Measurements from ENCODE around the gene OARD1.
"Not testable (repeated sequence)": the region's sequence is repeated elsewhere in the genome, so short reads cannot be mapped to it uniquely, and the experiment has no call there.

The OARD1 gene

GRCh38 chr6:41071923-41072835 is at the start of gene OARD1:
OARD1 (minus strand) TSS chr6:41072356; CDS start chr6:41071634, 722 bp downstream.
- DNase-seq (ENCODE audit: low read depth), result peak; percentile 99

DNA sequence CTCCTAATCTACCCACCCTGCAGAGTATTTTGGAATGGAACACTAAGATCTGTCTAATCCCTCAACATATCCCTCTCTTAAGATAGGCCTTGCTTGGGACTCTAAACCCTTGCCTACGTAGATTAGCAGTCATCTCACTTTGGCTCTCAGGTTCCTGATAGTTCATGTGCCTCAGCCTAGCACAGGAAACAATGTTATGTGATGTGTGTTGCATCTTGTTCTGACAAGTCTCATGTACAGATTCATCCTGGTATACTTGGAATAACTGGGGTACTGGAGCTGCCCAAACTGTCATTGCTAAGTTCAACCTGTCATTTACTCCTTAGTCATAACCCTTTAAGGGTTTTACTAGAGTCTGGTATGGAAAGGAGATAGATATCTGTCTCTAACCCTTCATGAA is 47.9 kb upstream of the OARD1 start:
- no peak for DNase-seq (ENCODE audit: low read depth)

- no peak for DNase-seq (ENCODE audit: low read depth)
These were observed 47.4 kb upstream of the OARD1 start for GRCh38 chr6:41119508-41119907.

DNA sequence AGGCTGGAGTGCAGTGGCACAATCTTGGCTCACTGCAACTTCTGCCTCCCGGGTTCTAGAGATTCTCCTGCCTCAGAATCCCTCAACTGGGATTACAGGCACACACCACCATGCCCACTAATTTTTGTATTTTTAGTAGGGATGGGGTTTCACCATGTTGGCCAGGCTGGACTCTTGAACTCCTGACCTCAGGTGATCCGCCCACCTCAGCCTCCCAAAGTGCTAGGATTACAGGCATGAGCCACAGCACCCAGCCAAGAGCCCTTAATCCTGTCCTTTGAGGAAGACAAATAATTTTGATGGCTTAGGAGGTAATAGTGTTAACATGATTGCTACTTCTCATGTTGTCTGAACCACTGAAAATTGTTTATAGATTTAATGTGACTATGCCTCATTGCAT is 42.9 kb upstream of the OARD1 start:
- not testable (repeated sequence) for DNase-seq (ENCODE audit: low read depth)

DNA sequence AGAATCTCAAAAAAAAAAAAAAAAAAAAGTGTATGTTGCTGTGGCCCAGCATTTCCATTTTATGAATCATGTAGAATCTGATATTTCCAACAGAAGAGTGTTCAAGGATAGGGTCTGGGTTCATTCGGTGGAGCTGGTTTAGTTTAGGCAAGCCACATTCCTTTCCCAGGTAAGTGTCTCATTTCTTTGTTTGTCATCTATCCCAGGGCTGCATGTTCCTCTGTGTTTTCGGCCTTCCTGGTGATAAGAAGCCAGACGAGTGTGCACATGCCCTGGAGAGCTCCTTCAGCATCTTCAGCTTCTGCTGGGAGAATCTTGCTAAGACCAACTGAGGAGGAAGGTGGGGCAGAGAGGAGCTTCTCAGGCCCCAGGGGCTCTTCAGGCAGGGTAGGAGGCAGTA is 38.9 kb upstream of the OARD1 start:
- DNase-seq (ENCODE audit: low read depth), result no peak

DNA sequence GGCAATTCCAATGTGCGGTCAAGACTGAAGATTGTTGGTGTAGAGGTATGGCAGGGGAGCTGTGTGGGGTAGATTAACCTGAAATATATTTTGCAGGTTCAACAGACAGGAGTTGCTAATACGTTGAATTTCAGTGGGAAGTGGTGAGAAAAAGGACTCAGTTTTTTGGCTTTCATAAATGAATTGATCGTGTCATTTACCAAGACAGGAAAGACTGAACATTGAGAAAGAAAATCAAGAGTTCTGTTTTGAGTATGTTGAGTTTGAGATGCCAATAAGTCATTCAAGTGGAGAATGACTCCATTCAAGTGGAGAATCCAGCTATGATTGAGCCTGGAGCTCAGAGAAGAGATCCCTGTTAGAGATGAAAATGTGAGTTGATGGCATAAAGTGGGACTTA is 31.7 kb upstream of the OARD1 start:
- DNase-seq (ENCODE audit: low read depth), result no peak

DNA sequence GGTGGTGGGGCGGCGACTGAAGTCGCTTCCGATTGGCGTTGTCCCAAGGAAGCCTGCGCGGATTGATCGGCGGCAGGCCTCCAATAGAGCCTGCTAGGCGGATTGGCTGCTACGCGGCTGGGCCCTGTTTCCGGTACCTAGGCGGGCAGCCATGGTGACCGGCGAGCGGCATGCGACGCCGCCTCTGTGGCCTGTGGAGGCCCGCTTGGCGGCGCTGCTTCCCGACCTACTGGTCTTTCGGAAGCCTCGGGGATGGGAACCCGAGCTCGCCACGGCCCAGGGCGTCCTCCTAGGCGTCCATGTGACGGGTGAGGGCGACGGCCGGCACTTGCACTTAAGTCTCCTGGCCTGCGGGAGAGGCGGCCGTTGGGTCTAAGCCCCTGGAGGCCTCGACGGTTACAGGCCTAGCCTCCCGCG is 28.7 kb upstream of the OARD1 start:
- DNase-seq (ENCODE audit: low read depth), result no peak

DNA sequence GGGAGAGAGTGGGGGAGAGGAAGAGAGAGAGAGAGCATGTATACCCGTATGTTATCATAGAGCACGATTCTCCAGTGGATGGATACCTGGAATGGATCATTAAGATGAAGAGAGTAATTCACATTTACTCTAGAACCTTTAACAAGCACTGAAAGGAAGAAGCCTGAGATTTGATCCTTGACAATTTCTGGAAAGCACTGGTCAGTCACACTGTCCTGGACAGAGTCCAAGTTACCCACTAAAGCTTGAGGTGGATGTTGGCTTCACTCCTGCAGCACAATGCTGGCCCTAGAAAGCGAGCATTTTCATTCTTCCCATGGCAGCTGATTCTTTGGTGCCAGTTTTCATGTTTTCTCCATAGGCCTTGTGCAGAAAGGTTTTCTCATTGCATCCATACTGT is 26.2 kb upstream of the OARD1 start:
- DNase-seq (ENCODE audit: low read depth), result no peak

DNA sequence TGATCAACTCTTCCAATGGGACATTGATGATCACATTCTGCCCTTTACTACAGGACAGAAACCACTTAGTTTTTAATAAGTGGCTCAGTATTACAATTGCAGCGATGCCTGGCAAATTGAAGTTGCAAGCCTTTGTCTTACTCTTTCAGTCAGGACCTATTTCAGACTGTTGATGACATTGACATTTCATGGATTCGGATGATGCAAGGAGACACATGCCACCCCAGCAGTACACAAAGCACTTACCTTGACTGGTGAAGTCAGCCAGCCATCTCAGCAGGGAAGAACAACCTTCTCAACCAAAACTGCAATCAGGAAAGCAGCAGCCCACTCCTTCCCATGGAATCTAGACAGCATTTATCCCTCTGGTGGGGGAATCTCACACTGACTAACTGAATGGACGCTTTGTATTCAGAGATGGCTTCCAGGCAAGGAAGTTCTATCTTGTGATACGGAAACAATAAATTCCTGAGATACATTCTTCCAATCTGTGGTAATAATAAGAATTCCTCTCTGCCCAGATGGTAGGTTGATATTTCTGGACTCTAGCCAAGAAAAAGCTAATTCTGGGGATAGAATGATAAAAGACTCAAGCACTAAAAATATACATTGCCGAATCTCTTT is 25.4 kb upstream of the OARD1 start:
- peak; percentile 51 for DNase-seq (ENCODE audit: low read depth)

DNA sequence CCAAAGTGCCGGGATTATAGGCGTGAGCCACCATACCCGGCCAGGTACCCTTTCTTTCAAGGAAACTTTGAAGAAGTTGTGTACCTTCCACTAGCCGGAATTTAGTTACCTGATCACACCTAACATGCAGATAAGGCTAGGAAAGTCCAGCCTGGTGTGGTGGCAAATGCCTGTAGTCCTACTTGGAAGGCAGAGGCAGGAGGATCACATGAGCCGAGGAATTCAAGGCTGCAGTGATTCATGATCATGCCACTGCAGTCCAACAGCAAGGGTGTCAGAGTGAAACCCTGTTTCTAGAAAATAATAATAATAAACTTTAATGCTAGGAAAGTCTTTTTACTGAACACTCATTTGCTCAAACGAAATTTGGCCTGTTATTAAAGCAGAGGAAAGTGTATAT is 21.6 kb upstream of the OARD1 start:
- DNase-seq (ENCODE audit: low read depth), result peak; percentile 38

GRCh38 chr6:41092421-41093140 is 20.4 kb upstream of the OARD1 start:
- peak; percentile 30 for DNase-seq (ENCODE audit: low read depth)

DNA sequence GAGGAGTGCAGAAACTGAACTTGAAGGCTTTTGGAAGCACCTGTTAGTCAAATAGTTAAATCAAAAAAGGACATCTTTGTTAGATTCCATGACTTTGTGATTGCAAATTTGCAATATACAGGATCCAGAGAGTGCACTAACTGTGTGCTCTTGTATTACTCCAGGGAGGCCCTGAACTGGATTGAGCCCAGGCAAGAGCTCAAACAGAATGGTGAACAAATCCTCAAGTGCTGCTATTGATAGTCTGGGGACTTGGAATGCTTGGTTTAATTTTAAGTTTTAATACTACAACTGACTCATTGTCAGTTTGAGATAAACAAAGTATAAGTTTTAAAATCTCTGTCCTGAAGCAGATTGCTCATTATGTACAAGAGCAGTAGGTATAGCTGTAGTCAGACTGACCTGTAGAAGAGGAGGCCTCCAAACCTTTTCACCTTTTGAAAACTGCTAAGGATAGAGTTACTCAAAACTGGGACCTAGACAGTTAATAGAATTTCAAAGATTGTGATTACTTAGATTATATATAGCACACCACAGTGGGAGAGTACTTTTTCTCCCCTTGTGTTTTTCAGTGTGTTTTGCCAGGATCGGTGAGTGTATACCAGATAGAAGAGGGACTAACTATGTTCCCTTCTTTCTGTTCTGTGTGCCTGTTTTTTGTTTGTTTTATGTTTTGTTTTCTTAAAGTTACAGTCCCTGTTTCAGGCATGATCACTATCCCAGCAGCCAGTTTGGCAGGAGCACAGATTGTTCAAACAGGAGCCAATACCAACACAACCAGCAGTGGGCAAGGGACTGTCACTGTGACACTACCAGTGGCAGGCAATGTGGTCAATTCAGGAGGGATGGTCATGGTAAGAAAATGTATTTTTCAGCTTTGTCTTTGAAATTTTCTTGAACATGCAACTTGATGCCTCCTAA is 18.9 kb upstream of the OARD1 start:
- no peak for DNase-seq (ENCODE audit: low read depth)

- peak; percentile 12 for DNase-seq (ENCODE audit: low read depth)
These were observed 16.3 kb upstream of the OARD1 start for GRCh38 chr6:41088451-41088850.

GRCh38 chr6:41085182-41085581 is 13.0 kb upstream of the OARD1 start:
- no peak for DNase-seq (ENCODE audit: low read depth)

DNA sequence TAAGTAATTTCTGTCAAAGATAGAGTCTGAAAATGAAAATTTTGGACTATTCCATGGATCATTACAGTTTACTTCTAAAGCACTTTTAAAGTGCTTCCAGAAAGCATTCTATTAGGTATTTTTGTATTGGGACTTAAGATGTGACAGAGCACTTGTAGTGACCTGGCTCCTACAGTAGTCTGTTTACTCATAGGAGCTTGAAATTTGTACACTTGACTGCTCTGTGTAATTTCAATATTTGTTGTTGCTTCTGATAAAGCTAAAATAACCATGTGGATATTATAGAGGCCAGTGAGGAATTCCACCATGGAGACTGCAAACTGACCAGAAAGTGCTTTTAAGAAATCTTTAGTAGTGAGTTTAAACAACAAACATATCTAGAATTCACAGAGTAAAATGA is 10.9 kb upstream of the OARD1 start:
- DNase-seq (ENCODE audit: low read depth), result no peak

DNA sequence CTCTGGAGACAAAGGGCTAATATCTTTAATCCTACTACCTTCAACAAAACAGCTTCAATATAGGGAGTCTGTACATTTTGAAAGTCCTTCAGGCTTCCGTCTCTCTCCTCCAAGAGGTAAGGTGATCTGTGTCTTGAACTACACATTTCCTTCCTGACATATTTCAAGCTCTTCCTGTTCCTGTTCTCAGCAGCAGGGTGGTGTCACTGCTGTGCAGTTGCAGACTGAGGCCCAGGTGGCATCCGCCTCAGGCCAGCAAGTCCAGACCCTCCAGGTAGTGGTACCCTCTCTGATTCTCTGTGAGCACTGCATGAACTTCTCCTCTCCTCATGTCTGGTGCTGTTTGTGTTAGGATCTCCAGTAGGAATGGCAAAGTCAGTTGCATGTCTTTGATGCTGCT is 8.5 kb upstream of the OARD1 start:
- DNase-seq (ENCODE audit: low read depth), result no peak

GRCh38 chr6:41079080-41079479 is 6.9 kb upstream of the OARD1 start:
- DNase-seq (ENCODE audit: low read depth), result no peak

GRCh38 chr6:41078101-41078500 is 5.9 kb upstream of the OARD1 start:
- DNase-seq (ENCODE audit: low read depth), result no peak

- no peak for DNase-seq (ENCODE audit: low read depth)
These were observed 5.4 kb upstream of the OARD1 start for GRCh38 chr6:41077536-41077935.

- peak; percentile 17 for DNase-seq (ENCODE audit: low read depth)
These were observed 3.8 kb upstream of the OARD1 start for GRCh38 chr6:41075651-41076626.

All from amniotic epithelial cell (primary cell).